ENCODE results near the gene SSNA1. TPM values are rescaled to one million over a fixed set of nuclear protein-coding genes. Genes with fewer than 3 reads are reported as not detected.

Gene SSNA1
- total RNA-seq, 4 donors from 2014 or later = 37.3 to 73.9 (median 53.5) TPM

GRCh38 chr9:137187386-137187785 is 1.1 kb upstream of the SSNA1 start:
- no peaks in the 10 kb centered on the region for H3K9me3 ChIP-seq
- no peak for TF ChIP-seq CTCF (IDR thresholded peaks at IDR 0.05)
- TF ChIP-seq EP300 (IDR thresholded peaks at IDR 0.05) = no peak
- no peak for TF ChIP-seq POLR2A (IDR thresholded peaks at IDR 0.05)
- H3K27ac ChIP-seq = peak overlapping the region in 1 of 4 donors; percentile 96
- peaks cover 7 to 58% (median 34%) of the 10 kb centered on the region in 4 donors for H3K4me1 ChIP-seq
- H3K4me3 ChIP-seq = peak overlapping the region; percentile 78 to 99 (median 91)
- 85% methylated on average over 14 to 15 of the region's 15 CpGs for WGBS, 2 donors
- H3K27me3 ChIP-seq = no peaks in the 10 kb centered on the region
- DNase-seq (ENCODE audit: low spot score in 2 of 2) = no peak
- peaks cover 0 to 75% (median 31%) of the 10 kb centered on the region in 3 donors for H3K36me3 ChIP-seq

GRCh38 chr9:137188086-137188489 is 388 bp upstream of the SSNA1 start:
- Histone ChIP-seq H3K27me3 (no peaks in the 10 kb centered on the region), H3K4me1 (peaks cover 7 to 58% (median 34%) of the 10 kb centered on the region in 4 donors), H3K4me3 (peak overlapping the region; percentile 78 to 99 (median 91)), H3K36me3 (peaks cover 0 to 68% (median 24%) of the 10 kb centered on the region in 3 donors), H3K27ac (peak overlapping the region; percentile 67 to 98 (median 94)), H3K9me3 (no peaks in the 10 kb centered on the region)
- WGBS, 2 donors = 0 to 1% methylated on average over 30 to 31 of the region's 31 CpGs
- no peak for DNase-seq (ENCODE audit: low spot score in 2 of 2)
- no peak for TF ChIP-seq CTCF (IDR thresholded peaks at IDR 0.05)
- no peak for TF ChIP-seq POLR2A (IDR thresholded peaks at IDR 0.05)
- TF ChIP-seq EP300 (IDR thresholded peaks at IDR 0.05) = no peak

GRCh38 chr9:137189297-137190295 is 1.1 kb downstream of the SSNA1 start:
- H3K4me1 ChIP-seq = peaks cover 7 to 66% (median 34%) of the 10 kb centered on the region in 4 donors
- DNase-seq (ENCODE audit: low spot score in 2 of 2) = no peak
- peaks cover 0 to 53% (median 10%) of the 10 kb centered on the region in 3 donors for H3K36me3 ChIP-seq
- TF ChIP-seq EP300 (IDR thresholded peaks at IDR 0.05) (no peak), POLR2A (IDR thresholded peaks at IDR 0.05) (no peak), CTCF (IDR thresholded peaks at IDR 0.05) (no peak)
- H3K27ac ChIP-seq = peak overlapping the region; percentile 67 to 98 (median 94)
- H3K27me3 ChIP-seq = no peaks in the 10 kb centered on the region
- 24 to 48% methylated on average over 18 to 23 of the region's 23 CpGs for WGBS, 2 donors
- no peaks in the 10 kb centered on the region for H3K9me3 ChIP-seq
- peak overlapping the region; percentile 78 to 99 (median 91) for H3K4me3 ChIP-seq

- WGBS, 2 donors = 72 to 79% methylated on average over 6 to 9 of the region's 9 CpGs
- TF ChIP-seq EP300 (IDR thresholded peaks at IDR 0.05) (no peak), POLR2A (IDR thresholded peaks at IDR 0.05) (no peak), CTCF (IDR thresholded peaks at IDR 0.05) (no peak)
- no peak overlapping the region for H3K4me3 ChIP-seq
- H3K27ac ChIP-seq = peak overlapping the region in 1 of 4 donors; percentile 96
- peaks cover 7 to 66% (median 34%) of the 10 kb centered on the region in 4 donors for H3K4me1 ChIP-seq
- no peak for DNase-seq (ENCODE audit: low spot score in 2 of 2)
- H3K9me3 ChIP-seq = no peaks in the 10 kb centered on the region
- no peaks in the 10 kb centered on the region for H3K27me3 ChIP-seq
- peaks cover 0 to 45% (median 7%) of the 10 kb centered on the region in 3 donors for H3K36me3 ChIP-seq
These were observed 1.9 kb downstream of the SSNA1 start for GRCh38 chr9:137190315-137190856.

Measured in tibial nerve (tissue), 4 donors.